CD14-positive monocyte (primary cell): ENCODE measurements around the gene LLGL2. TPM values are rescaled to one million over a fixed set of nuclear protein-coding genes. Genes with fewer than 3 reads are reported as not detected.

Source experiments
- DNase-seq, 3 donors: peaks; one replicate each; pipeline ENCODE4 v3.0.0-alpha.2; 2011 to 2022
- H2AFZ ChIP-seq: 2 replicates; pipeline ENCODE4 v1.6.0; 2012; ENCODE audit warnings: mild to moderate bottlenecking, low read depth, low read length, inconsistent platforms; ENCODE audit not compliant: insufficient read depth, poor library complexity, severe bottlenecking
- H3K27ac ChIP-seq, 2 donors: 1 replicate in 1 of 2; 2 replicates in 1 of 2; pipeline ENCODE4 v1.5.1; 2012 to 2013; ENCODE audit warnings: low read length in 2 of 2, control low read depth in 1 of 2, inconsistent platforms in 1 of 2, low read depth in 1 of 2, mild to moderate bottlenecking in 1 of 2
- H3K27me3 ChIP-seq, 2 donors: one replicate each; pipeline versions ENCODE4 v1.6.0 to v1.6.1; 2011 to 2013; ENCODE audit warnings: low read length in 2 of 2; ENCODE audit not compliant: control insufficient read depth in 2 of 2, insufficient read depth in 2 of 2
- H3K36me3 ChIP-seq, 2 donors: replicated peaks in 1 of 2; 1 replicate in 1 of 2; 2 replicates in 1 of 2; pipeline versions ENCODE4 v1.5.1 to v1.6.1; 2012 to 2013; ENCODE audit warnings: low read length in 2 of 2, control low read depth in 1 of 2, inconsistent platforms in 1 of 2, mild to moderate bottlenecking in 1 of 2; ENCODE audit not compliant: insufficient read depth in 2 of 2, control insufficient read depth in 1 of 2
- H3K4me1 ChIP-seq, 2 donors: 1 replicate in 1 of 2; 2 replicates in 1 of 2; pipeline versions ENCODE4 v1.5.1 to v1.6.1; 2012 to 2013; ENCODE audit warnings: low read length in 2 of 2, control low read depth in 1 of 2, inconsistent platforms in 1 of 2, mild to moderate bottlenecking in 1 of 2, moderate library complexity in 1 of 2; ENCODE audit not compliant: insufficient read depth in 2 of 2, control insufficient read depth in 1 of 2
- H3K4me2 ChIP-seq: replicated peaks from 2 replicates; pipeline ENCODE3; 2012; ENCODE audit warnings: low read length, moderate library complexity, mild to moderate bottlenecking; ENCODE audit not compliant: poor library complexity, severe bottlenecking; ENCODE audit errors: extremely low read depth
- H3K4me3 ChIP-seq, 3 experiments: fragments of 200-600 bp in 1 of 3; sonication (generic) in 1 of 3; replicated peaks in 1 of 3; 1 replicate in 2 of 3; 2 replicates in 1 of 3; pipeline ENCODE4 v1.5.1; 2011 to 2013; ENCODE audit warnings: low read length in 3 of 3, mild to moderate bottlenecking in 3 of 3, control low read depth in 2 of 3, low read depth in 2 of 3, inconsistent platforms in 1 of 3, moderate library complexity in 1 of 3
- H3K79me2 ChIP-seq: 2 replicates; pipeline ENCODE4 v1.6.0; 2012; ENCODE audit warnings: mild to moderate bottlenecking, control low read depth, inconsistent platforms, low read length, moderate library complexity; ENCODE audit not compliant: insufficient read depth
- H3K9ac ChIP-seq: 2 replicates; pipeline ENCODE4 v1.6.0; 2017; ENCODE audit warnings: low read length, mild to moderate bottlenecking; ENCODE audit not compliant: insufficient read depth, poor library complexity, severe bottlenecking
- H3K9me3 ChIP-seq, 2 donors: replicated peaks in 1 of 2; 1 replicate in 1 of 2; 2 replicates in 1 of 2; pipeline versions ENCODE4 v1.5.1 to v1.6.1; 2012 to 2013; ENCODE audit warnings: low read length in 2 of 2, control low read depth in 1 of 2; ENCODE audit not compliant: control insufficient read depth in 1 of 2, insufficient read depth in 1 of 2
- H4K20me1 ChIP-seq: 2 replicates; pipeline ENCODE4 v1.6.0; 2012; ENCODE audit warnings: mild to moderate bottlenecking, low read length, control low read depth, moderate library complexity; ENCODE audit not compliant: insufficient read depth
- H3K27ac Mint-ChIP-seq, 7 donors: one replicate each; pipeline ENCODE4 v1.8.0; 2020; ENCODE audit warnings: mild to moderate bottlenecking in 7 of 7, mixed read lengths in 7 of 7, moderate library complexity in 6 of 7, inconsistent platforms in 2 of 7
- H3K27me3 Mint-ChIP-seq, 3 donors: one replicate each; pipeline ENCODE4 v1.8.0; 2021 to 2022; ENCODE audit warnings: low read depth in 3 of 3, mild to moderate bottlenecking in 3 of 3, mixed read lengths in 3 of 3, moderate library complexity in 3 of 3, inconsistent platforms in 1 of 3
- H3K36me3 Mint-ChIP-seq, 2 donors: one replicate each; pipeline ENCODE4 v1.8.0; 2020; ENCODE audit warnings: mixed read lengths in 2 of 2, inconsistent platforms in 1 of 2, mild to moderate bottlenecking in 1 of 2
- H3K4me1 Mint-ChIP-seq: one replicate; pipeline ENCODE4 v1.8.0; 2020; ENCODE audit warnings: mild to moderate bottlenecking, mixed read lengths
- H3K4me3 Mint-ChIP-seq, 2 donors: one replicate each; pipeline ENCODE4 v1.8.0; 2020; ENCODE audit warnings: mild to moderate bottlenecking in 2 of 2, mixed read lengths in 2 of 2, moderate library complexity in 1 of 2
- H3K9me3 Mint-ChIP-seq, 7 donors: one replicate each; pipeline ENCODE4 v1.8.0; 2020 to 2022; ENCODE audit warnings: mixed read lengths in 7 of 7, mild to moderate bottlenecking in 6 of 7, moderate library complexity in 6 of 7, inconsistent platforms in 2 of 7
- CTCF ChIP-seq: fragments of 200-600 bp; IDR thresholded peaks from one replicate; pipeline ENCODE4 v1.8.0; 2022; ENCODE audit warnings: antibody characterized with exemption, mild to moderate bottlenecking
- WGBS: methylation state at CpG from one replicate; pipeline ENCODE4 v1.1.5; 2013; ENCODE audit warnings: missing lambda C conversion rate; ENCODE audit not compliant: insufficient coverage; 5-methylcytosine and 5-hydroxymethylcytosine counted together
- intact Hi-C, 2 donors: fragments of 100-400 bp; cut with micrococcal nuclease; formaldehyde crosslinking; loops; one replicate each; pipeline versions ENCODE4 v1.15.0 to v1.15.1; 2023
- polyA plus RNA-seq, 3 donors: library from polyadenylated mRNA; depleted of rRNA in 1 of 3; unstranded in 2 of 3; stranded (reverse) in 1 of 3; fragments of 300-500 nt in 2 of 3; fragments of >200 nt in 1 of 3; fragmentation: Illumina TruSeq in 2 of 3; gene quantifications; 1 replicate in 2 of 3; 2 replicates in 1 of 3; pipeline ENCODE4 v1.2.3, GENCODE V29; 2012 to 2021

Gene LLGL2
- polyA plus RNA-seq, 3 donors: 4.8 to 7.5 (median 5.5) TPM

DNA sequence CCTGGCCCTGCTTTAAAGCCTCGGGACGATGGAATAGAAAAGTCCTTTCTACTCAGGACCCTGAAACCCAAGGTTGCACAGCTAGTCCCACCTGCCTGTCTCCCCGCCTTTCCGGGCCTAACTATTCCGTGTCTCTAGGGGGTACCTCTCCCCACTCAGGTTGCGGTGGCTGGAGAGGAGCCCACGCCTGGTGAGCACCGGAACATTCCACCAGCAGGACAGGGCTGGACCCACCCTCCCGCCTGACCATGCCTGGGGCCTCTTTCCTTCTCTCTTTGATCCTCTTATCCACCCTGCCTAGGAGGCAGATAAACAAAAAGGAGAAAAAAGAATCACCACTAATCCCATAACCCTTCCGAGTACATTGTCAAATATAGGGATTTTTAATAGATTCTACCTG is 10.9 kb downstream of the LLGL2 start:
- Mint-ChIP-seq H3K4me3 (no peak overlapping the region), H3K27me3 (peaks cover 1 to 14% (median 5%) of the 10 kb centered on the region in 3 donors), H3K9me3 (no peaks in the 10 kb centered on the region), H3K27ac (no peak overlapping the region), H3K4me1 (peaks cover 11% of the 10 kb centered on the region), H3K36me3 (no peaks in the 10 kb centered on the region)
- WGBS: 80% methylated on average over 5 of the region's 10 CpGs
- Histone ChIP-seq H2AFZ (no peak overlapping the region), H3K4me2 (no peak overlapping the region), H3K36me3 (no peaks in the 10 kb centered on the region), H3K4me3 (no peak overlapping the region), H3K27me3 (no peaks in the 10 kb centered on the region), H3K9me3 (no peaks in the 10 kb centered on the region), H4K20me1 (no peaks in the 10 kb centered on the region), H3K27ac (no peak overlapping the region), H3K79me2 (no peaks in the 10 kb centered on the region), H3K4me1 (peaks cover 0 to 5% of the 10 kb centered on the region in 2 donors), H3K9ac (no peak overlapping the region)
- intact Hi-C loops: no loop called here
- TF ChIP-seq CTCF: no peak
- no peak for DNase-seq

DNA sequence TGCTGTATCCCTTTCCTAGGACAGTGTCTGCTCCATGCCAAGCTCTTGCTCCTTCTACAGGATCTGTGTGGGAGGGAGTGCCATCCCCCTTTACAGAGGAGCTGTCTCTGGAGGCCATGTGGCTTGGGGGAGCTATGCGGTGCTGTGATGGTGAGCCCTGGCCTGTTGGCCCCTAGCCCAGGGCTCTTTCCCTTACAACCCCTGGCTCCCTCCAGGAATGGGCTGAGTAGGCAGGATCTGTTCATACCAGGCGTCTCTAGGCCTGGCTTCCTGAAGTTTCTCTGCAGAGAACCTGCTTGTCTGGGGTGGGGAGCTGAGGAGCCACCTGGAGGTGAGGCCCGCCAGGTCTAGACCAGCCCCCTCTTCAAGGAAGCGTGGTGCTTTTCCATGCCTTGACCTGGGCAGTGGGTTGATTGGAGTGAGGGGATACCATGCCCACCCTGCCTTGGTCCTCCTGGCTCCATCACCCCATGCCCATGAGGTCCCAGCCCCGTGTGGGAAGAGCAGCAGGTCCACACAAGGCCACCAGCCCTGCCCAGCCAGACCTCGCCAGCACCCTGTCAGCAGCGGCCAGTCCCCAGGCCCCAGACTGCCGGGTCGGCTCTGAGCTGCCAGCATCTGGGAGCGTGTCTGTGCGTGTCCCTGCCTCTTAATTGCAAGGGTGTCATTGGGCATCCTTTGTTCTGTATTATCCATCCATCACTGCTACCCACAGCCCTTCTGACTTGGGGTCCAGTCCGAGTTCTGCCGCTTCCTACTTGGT is 14.7 kb downstream of the LLGL2 start:
- H3K4me3 ChIP-seq: no peak overlapping the region
- H3K27me3 ChIP-seq: no peaks in the 10 kb centered on the region
- Mint-ChIP-seq H3K4me1 (peaks cover 6% of the 10 kb centered on the region), H3K9me3 (peaks cover 0 to 2% (median 0%) of the 10 kb centered on the region in 7 donors), H3K4me3 (no peak overlapping the region), H3K27me3 (peaks cover under 1 to 11% (median 4%) of the 10 kb centered on the region in 3 donors), H3K27ac (no peak overlapping the region), H3K36me3 (no peaks in the 10 kb centered on the region)
- H3K27ac ChIP-seq: no peak overlapping the region
- H4K20me1 ChIP-seq: no peaks in the 10 kb centered on the region
- H2AFZ ChIP-seq: no peak overlapping the region
- no peak for DNase-seq
- intact Hi-C loops: no loop called here
- H3K9ac ChIP-seq: no peak overlapping the region
- peaks cover 0 to 5% of the 10 kb centered on the region in 2 donors for H3K4me1 ChIP-seq
- H3K36me3 ChIP-seq: no peaks in the 10 kb centered on the region
- H3K79me2 ChIP-seq: no peaks in the 10 kb centered on the region
- 92% methylated on average over 7 of the region's 13 CpGs for WGBS
- H3K9me3 ChIP-seq: no peaks in the 10 kb centered on the region
- H3K4me2 ChIP-seq: no peak overlapping the region
- no peak for TF ChIP-seq CTCF
